ENCODE data around the gene NUDT3.
"Not testable (repeated sequence)": the region's sequence is repeated elsewhere in the genome, so short reads cannot be mapped to it uniquely, and the experiment has no call there.

The NUDT3 gene

GRCh38 chr6:34424200-34425131 lies 32.0 kb upstream of the NUDT3 start:
- H3K27me3 ChIP-seq: no peaks in the 10 kb centered on the region
- H3K4me3 ChIP-seq: peak overlapping the region; percentile 99
- H3K4me1 ChIP-seq: peaks cover 39% of the 10 kb centered on the region
- TF ChIP-seq Cebpa-rat (IDR thresholded peaks at IDR 0.05): no peak
- peak overlapping the region; percentile 98 for H3K27ac ChIP-seq
- no peaks in the 10 kb centered on the region for H3K9me3 ChIP-seq
- peaks cover 56% of the 10 kb centered on the region for H3K36me3 ChIP-seq
- H3K9ac ChIP-seq: peak overlapping the region; percentile 100
- peaks cover 62% of the 10 kb centered on the region for H4K20me1 ChIP-seq
- peak overlapping the region; percentile 93 for H3K4me2 ChIP-seq

DNA sequence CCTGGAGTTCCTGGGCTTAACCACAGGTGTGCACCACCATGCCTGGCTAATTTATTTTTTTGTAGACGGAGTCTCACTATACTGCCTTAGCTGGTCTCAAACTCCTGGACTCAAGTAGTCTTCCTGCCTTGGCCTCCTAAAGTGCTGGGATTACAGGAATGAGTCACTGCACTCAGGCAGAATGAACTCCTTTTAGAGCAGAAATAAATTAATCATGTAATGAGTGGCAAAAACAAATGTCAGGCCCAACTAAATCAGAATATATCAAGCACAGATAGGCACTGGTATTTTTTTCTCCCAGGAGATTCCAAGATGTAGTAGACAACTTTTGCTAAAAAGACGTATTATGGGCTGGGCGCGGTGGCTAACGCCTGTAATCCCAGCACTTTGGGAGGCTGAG lies 30.8 kb upstream of the NUDT3 start:
- no peaks in the 10 kb centered on the region for H3K27me3 ChIP-seq
- H3K9me3 ChIP-seq: no peaks in the 10 kb centered on the region
- TF ChIP-seq Cebpa-rat (IDR thresholded peaks at IDR 0.05): no peak
- H3K9ac ChIP-seq: peak overlapping the region; percentile 30; the same call in 1 of the 2 replicates
- H3K36me3 ChIP-seq: peaks cover 68% of the 10 kb centered on the region
- H3K27ac ChIP-seq: no peak overlapping the region
- H4K20me1 ChIP-seq: peaks cover 74% of the 10 kb centered on the region
- peak overlapping the region; percentile 93 for H3K4me2 ChIP-seq
- H3K4me1 ChIP-seq: peaks cover 48% of the 10 kb centered on the region
- no peak overlapping the region for H3K4me3 ChIP-seq

GRCh38 chr6:34418367-34418766 lies 25.9 kb upstream of the NUDT3 start:
- H3K4me1 ChIP-seq: peaks cover 35% of the 10 kb centered on the region
- no peaks in the 10 kb centered on the region for H3K27me3 ChIP-seq
- no peaks in the 10 kb centered on the region for H3K9me3 ChIP-seq
- TF ChIP-seq Cebpa-rat (IDR thresholded peaks at IDR 0.05): no peak
- H3K4me2 ChIP-seq: no peak overlapping the region; the same call in 1 of the 2 replicates
- no peak overlapping the region for H3K4me3 ChIP-seq
- no peak overlapping the region for H3K27ac ChIP-seq
- H3K9ac ChIP-seq: peak overlapping the region; percentile 55; the same call in 1 of the 2 replicates
- H4K20me1 ChIP-seq: peaks cover 89% of the 10 kb centered on the region
- peaks cover 95% of the 10 kb centered on the region for H3K36me3 ChIP-seq

- Histone ChIP-seq H4K20me1 (peaks cover 84% of the 10 kb centered on the region), H3K9me3 (no peaks in the 10 kb centered on the region), H3K4me3 (no peak overlapping the region), H3K4me2 (no peak overlapping the region), H3K9ac (no peak overlapping the region), H3K36me3 (peaks cover 95% of the 10 kb centered on the region), H3K27me3 (no peaks in the 10 kb centered on the region), H3K27ac (no peak overlapping the region), H3K4me1 (peaks cover 22% of the 10 kb centered on the region; the same call in 1 of the 2 replicates)
- TF ChIP-seq Cebpa-rat (IDR thresholded peaks at IDR 0.05): no peak
These were observed 24.5 kb upstream of the NUDT3 start for GRCh38 chr6:34416877-34417371.

DNA sequence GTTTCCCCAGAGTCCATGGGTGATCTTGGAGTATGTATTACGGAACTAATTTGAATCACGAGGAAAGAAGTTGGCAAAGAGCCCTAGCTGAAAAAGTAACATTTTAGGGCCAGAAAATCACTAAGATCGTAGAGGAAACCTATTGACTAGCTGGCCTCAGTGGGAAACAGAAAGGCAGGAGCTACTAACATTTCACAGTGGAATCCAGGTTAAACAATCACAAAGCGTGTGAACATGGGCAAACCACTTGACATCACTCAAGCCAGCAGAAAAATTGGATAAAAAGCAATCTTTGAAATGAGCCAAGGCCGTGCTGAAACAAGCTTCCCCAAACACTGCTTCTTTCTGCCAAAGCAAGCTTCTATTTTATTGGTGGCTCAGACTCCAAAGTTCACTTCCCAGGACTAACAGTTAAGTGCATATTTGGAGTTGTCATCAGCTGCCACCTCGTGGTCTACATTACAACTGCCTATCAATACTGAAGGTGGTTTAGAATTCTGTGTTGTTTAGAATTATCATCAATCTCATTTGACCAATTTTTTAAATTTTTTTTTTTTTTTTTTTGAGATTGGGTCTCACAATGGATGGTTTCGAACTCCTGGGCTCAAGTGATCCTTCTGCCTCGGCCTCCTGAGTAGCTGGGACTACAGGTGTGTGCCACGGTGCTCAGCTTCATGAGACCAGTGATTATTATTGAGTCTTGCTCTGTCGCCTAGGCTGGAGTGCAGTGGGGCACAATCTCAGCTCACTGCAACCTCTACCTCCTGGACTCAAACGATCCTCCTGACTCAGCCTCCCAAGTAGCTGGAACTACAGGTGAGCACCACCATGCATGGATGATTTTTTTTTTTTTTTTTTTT lies 22.8 kb upstream of the NUDT3 start:
- Histone ChIP-seq H3K9ac (no peak overlapping the region), H3K36me3 (peaks cover 94% of the 10 kb centered on the region), H4K20me1 (peaks cover 68% of the 10 kb centered on the region), H3K27me3 (no peaks in the 10 kb centered on the region), H3K4me1 (peaks cover 20% of the 10 kb centered on the region; the same call in 1 of the 2 replicates), H3K4me3 (no peak overlapping the region), H3K9me3 (no peaks in the 10 kb centered on the region), H3K27ac (no peak overlapping the region), H3K4me2 (no peak overlapping the region)
- no peak for TF ChIP-seq Cebpa-rat (IDR thresholded peaks at IDR 0.05)

DNA sequence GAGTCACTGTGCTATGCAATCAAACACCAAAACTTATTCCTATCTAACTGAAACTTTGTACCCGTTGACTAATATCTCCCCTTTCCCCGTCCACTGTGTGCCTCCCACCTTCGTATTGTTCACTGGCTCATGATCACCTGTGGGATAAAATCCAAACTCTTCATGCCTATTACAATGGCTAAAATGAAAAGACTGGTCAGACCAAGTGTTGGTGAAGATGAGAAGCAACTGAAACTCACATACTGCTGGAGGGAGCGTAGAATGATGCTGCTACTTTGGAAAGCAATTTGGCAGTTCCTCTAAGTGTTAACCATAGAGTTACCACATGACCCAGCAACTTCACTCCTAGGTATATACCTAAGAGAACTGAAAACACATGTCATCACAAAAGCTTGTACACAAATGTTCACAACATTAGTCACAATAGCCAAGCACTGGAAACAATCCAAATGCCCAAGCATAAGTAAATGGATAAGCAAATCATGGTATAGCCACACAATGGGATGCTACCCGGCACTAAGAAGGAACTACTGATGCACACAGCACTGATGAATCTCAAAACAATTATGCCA lies 20.3 kb upstream of the NUDT3 start:
- Histone ChIP-seq H3K27ac (no peak overlapping the region), H4K20me1 (peaks cover 43% of the 10 kb centered on the region), H3K4me3 (no peak overlapping the region), H3K9me3 (no peaks in the 10 kb centered on the region), H3K36me3 (peaks cover 75% of the 10 kb centered on the region), H3K4me2 (no peak overlapping the region), H3K27me3 (no peaks in the 10 kb centered on the region), H3K9ac (no peak overlapping the region), H3K4me1 (peaks cover 3% of the 10 kb centered on the region; the same call in 1 of the 2 replicates)
- TF ChIP-seq Cebpa-rat (IDR thresholded peaks at IDR 0.05): no peak

DNA sequence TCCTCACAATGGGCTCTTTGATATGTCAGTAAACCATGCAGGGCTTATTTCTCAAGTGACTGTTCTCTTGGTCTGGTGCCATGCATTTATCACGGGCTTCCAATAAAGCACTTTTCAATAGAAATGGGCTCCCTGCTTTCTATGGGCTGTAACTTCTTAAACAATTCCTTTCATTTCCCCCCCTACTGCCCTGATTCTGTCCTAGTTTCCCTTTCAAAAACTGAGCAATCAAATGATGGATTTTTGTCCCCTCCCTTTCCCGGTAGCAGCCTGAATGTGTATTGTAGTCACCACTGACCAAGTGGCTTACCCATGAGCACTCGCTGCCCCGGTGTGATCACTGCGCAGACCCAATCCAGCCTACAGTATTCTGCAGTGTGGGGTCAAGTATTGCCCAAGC lies 19.5 kb upstream of the NUDT3 start:
- Histone ChIP-seq H3K36me3 (peaks cover 68% of the 10 kb centered on the region), H3K9me3 (no peaks in the 10 kb centered on the region), H3K4me3 (no peak overlapping the region), H3K9ac (no peak overlapping the region; the same call in 1 of the 2 replicates), H3K4me1 (peaks cover 3% of the 10 kb centered on the region; the same call in 1 of the 2 replicates), H3K4me2 (no peak overlapping the region), H4K20me1 (peaks cover 36% of the 10 kb centered on the region), H3K27ac (no peak overlapping the region), H3K27me3 (no peaks in the 10 kb centered on the region)
- TF ChIP-seq Cebpa-rat (IDR thresholded peaks at IDR 0.05): no peak

DNA sequence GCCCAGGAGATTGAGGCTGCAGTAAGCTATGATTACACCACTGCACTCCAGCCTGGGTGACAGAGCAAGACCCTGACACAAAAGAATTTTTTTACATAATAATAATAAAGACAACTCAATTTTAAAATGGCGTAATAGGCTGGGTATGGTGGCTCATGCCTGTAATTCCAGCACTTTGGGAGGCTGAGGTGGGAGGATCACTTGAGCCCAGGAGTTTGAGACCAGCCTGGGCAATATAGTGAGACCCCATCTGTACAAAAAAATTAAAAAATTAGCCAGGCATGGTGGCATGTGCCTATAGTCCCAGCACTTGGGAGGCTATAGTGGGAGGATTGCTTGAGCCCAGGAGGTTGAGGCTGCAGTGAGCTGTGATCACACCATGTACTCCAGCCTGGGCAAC lies 15.4 kb upstream of the NUDT3 start:
- H3K27me3 ChIP-seq, H3K4me3 ChIP-seq, H3K9me3 ChIP-seq, H3K9ac ChIP-seq, H3K4me2 ChIP-seq, H3K4me1 ChIP-seq, H4K20me1 ChIP-seq, H3K27ac ChIP-seq: not testable (repeated sequence)
- H3K36me3 ChIP-seq: peaks cover 32% of the 10 kb centered on the region

DNA sequence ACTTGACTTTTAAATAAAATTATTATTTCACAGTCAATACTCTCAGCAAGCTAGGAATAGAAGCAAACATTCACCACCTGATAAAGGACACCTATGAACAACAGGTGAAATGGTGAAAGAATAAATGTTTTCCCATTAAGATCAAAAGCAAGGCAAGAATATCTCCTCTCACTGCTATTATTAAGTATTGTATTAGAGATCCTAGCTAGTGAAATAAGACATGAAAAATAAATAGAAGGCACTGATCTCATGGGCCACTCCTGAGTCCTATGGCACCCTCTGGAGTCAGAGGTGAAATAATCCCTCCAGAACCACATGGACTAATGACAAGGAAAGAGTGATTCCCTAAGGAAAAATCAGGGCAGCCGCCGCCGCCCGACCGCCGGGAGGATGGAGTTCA lies 4.0 kb upstream of the NUDT3 start:
- Histone ChIP-seq H3K27ac (no peak overlapping the region), H3K9me3 (peaks cover 14% of the 10 kb centered on the region), H4K20me1 (no peaks in the 10 kb centered on the region), H3K4me1 (peaks cover 14% of the 10 kb centered on the region), H3K9ac (no peak overlapping the region), H3K27me3 (no peaks in the 10 kb centered on the region), H3K4me3 (no peak overlapping the region), H3K4me2 (no peak overlapping the region), H3K36me3 (no peaks in the 10 kb centered on the region)
- no peak for TF ChIP-seq Cebpa-rat (IDR thresholded peaks at IDR 0.05)

Data from BLaER1 (cell line).